Small intestine (tissue), 7 donors: ENCODE data around the gene TSR3. TPM values are rescaled to one million over a fixed set of nuclear protein-coding genes. Genes with fewer than 3 reads are reported as not detected.

Experiments used
- DNase-seq, 2 donors: peaks; one replicate each; pipeline versions ENCODE4 v3.0.0 to v3.0.0-alpha.2; 2013
- FAIRE-seq: peaks from 2 replicates; lab custom pipeline; 2012; peaks lifted over from hg19 to GRCh38; lab: Jason Lieb, UNC
- H3K27ac ChIP-seq, 3 donors: one replicate each; pipeline ENCODE4 v1.5.1; 2013; ENCODE audit warnings: low read length in 2 of 3, mild to moderate bottlenecking in 2 of 3, control low read depth in 1 of 3, inconsistent platforms in 1 of 3, low read depth in 1 of 3, moderate library complexity in 1 of 3
- H3K27me3 ChIP-seq, 3 donors: one replicate each; pipeline ENCODE4 v1.6.1; 2013; ENCODE audit warnings: low read length in 3 of 3, inconsistent platforms in 1 of 3; ENCODE audit not compliant: control insufficient read depth in 3 of 3, insufficient read depth in 3 of 3
- H3K36me3 ChIP-seq, 3 donors: one replicate each; pipeline ENCODE4 v1.6.1; 2013; ENCODE audit warnings: low read length in 3 of 3, inconsistent platforms in 1 of 3, low read depth in 1 of 3, mild to moderate bottlenecking in 1 of 3, moderate library complexity in 1 of 3; ENCODE audit not compliant: control insufficient read depth in 3 of 3, insufficient read depth in 2 of 3
- H3K4me1 ChIP-seq, 3 donors: one replicate each; pipeline ENCODE4 v1.6.1; 2013; ENCODE audit warnings: low read length in 2 of 3, inconsistent platforms in 1 of 3, low read depth in 1 of 3, mild to moderate bottlenecking in 1 of 3, moderate library complexity in 1 of 3; ENCODE audit not compliant: control insufficient read depth in 3 of 3, insufficient read depth in 2 of 3
- H3K4me3 ChIP-seq, 3 donors: one replicate each; pipeline ENCODE4 v1.5.1; 2013; ENCODE audit warnings: low read length in 3 of 3, control low read depth in 1 of 3, inconsistent platforms in 1 of 3, low read depth in 1 of 3, mild to moderate bottlenecking in 1 of 3, moderate library complexity in 1 of 3
- H3K9me3 ChIP-seq, 2 donors: one replicate each; pipeline ENCODE4 v1.6.1; 2013; ENCODE audit warnings: low read depth in 1 of 2, low read length in 1 of 2; ENCODE audit not compliant: control insufficient read depth in 2 of 2, insufficient read depth in 1 of 2
- WGBS, 3 donors: extraction: QIAGEN DNeasy Blood & Tissue Kit; methylation state at CpG; one replicate each; pipeline ENCODE4 v1.1.7; 2013; 5-methylcytosine and 5-hydroxymethylcytosine counted together
- polyA plus RNA-seq, 4 donors: library from polyadenylated mRNA; stranded (reverse) in 3 of 4; unstranded in 1 of 4; fragments of 200-250 nt in 3 of 4; fragments of 120-200 nt in 1 of 4; gene quantifications; one replicate each; pipeline versions ENCODE4 v1.2.1 to v1.2.3, GENCODE V29; 2013
- donor health status: healthy with polysubstance abuse.
- donor health status: control.
- donor health status: control.
- donor health status: Bipolar disorder and iron deficiency.
- donor health status: healthy.

The TSR3 gene
- polyA plus RNA-seq, 4 donors, result 38.7 to 67.8 (median 57.3) TPM

DNA sequence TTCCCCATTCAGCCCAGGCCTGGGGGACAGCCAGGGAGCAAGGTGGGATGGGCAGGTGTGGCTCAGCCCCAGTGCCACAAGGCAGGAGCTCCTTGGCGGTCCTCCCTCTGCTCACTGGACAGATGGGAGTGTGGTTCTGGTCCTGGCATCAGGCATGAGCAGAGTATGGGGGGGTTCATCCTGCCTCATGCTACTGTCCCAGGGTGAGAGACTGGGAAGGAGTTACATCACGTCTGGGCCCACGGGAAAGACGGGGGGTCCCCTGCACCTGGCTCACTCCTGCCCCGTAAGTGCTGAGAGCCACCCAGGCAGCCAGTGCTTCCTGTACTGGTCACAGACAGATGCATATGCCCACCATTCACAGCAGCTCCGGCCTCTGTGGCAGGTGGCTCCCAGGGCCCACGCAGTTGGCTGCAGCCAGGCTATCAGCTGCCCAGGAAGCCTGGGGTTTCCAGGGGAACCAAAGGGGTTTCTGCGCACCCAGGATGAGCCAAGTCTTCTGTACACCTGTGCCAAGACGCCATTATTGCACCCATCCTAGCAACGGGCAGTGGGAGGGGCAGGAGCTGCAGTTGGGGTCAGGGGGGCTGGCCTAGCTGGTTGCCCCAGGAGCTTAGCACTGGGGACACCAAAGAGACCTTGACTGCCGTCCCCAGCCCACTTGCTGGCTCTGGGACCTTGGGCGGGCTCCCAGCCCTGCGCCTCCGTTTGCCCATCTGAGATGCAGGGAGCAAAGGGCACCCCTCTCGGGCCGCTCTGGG, 16.3 kb downstream of the TSR3 start:
- Histone ChIP-seq H3K27me3 (peaks cover 4 to 66% (median 8%) of the 10 kb centered on the region in 3 donors), H3K27ac (no peak overlapping the region), H3K4me3 (no peak overlapping the region), H3K4me1 (peaks cover 0 to 24% (median 3%) of the 10 kb centered on the region in 3 donors), H3K9me3 (peaks cover 3% of the 10 kb centered on the region in 2 donors), H3K36me3 (no peaks in the 10 kb centered on the region)
- 18 to 42% (median 18%) methylated on average over 16 of the region's 16 CpGs for WGBS, 3 donors
- DNase-seq (peak in 1 of 2 donors; percentile 23), FAIRE-seq (no peak)

DNA sequence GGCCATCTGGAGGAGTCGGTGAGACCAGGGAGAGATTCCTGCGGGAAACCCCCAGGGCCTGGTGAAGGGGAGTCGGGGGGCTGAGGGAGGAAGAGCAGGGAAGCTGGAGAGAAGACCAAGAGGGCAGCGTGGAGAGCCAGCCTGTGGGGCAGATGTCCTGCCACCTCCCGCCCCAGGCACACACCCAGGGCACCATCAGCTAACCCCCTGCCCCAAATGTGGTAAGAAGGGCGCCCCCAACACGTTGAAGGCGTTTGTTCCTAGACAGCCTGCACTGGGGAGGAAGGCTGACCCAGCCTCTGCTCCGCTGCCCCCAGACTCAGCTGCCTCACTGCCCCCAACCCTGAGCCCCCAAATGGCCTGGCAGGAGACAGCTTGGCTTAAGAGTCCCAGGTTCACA, 16.9 kb downstream of the TSR3 start:
- H3K4me1 ChIP-seq, result peaks cover 0 to 24% (median 3%) of the 10 kb centered on the region in 3 donors
- H3K27me3 ChIP-seq, result peaks cover 4 to 67% (median 8%) of the 10 kb centered on the region in 3 donors
- DNase-seq (no peak), FAIRE-seq (no peak)
- H3K36me3 ChIP-seq, result no peaks in the 10 kb centered on the region
- peaks cover 3 to 9% of the 10 kb centered on the region in 2 donors for H3K9me3 ChIP-seq
- no peak overlapping the region for H3K27ac ChIP-seq
- 21 to 31% (median 31%) methylated on average over 9 of the region's 9 CpGs for WGBS, 3 donors
- H3K4me3 ChIP-seq, result no peak overlapping the region

DNA sequence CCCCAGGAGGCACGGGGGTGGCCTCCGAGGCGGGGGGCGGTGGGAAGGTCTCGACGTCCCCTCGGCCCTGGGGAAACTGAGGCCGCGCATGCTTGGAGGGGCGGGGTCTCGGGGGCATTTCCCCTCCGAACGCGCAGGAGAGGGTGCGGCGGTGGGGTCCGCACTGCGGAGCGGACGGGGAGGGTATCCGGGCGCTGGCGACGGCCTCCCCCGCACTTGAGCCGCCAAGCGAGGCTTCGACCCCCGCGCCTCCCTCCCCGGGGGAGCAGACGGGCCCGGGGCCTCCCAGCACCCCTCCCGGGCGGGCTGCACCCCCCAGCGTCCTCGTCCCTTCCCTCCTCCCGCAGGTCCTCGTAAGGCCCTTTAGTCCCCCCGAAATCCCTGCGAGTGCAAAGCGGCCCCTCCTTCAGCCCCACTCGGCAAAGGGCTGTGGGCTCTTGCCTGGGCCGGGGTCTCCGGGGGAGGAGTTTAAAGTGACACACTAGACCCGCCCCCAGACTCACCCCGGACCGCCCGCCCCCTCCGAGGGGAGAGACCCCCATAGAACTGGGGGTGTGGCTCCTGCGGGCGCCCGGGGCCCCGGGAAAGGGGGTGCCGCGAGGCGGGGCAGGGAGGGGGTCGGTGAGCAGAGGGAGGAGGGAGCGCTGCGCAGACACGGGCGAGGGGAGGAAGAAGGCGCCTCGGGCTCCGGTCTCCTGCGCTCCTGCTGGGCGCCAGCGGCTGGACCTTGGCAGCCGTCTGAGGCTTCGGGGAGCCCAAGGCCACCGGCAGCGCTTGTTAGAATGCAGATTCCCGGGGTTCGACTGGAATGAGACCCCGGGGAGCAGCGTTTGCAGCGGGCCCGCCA, 17.6 kb downstream of the TSR3 start:
- FAIRE-seq (no peak), DNase-seq (no peak)
- H3K9me3 ChIP-seq, result peaks cover 3 to 9% of the 10 kb centered on the region in 2 donors
- WGBS, 3 donors, result 2 to 5% (median 2%) methylated on average over 40 to 78 of the region's 78 CpGs
- H3K36me3 ChIP-seq, result no peaks in the 10 kb centered on the region
- H3K27me3 ChIP-seq, result peaks cover 4 to 67% (median 8%) of the 10 kb centered on the region in 3 donors
- H3K27ac ChIP-seq, result no peak overlapping the region
- H3K4me3 ChIP-seq, result peak overlapping the region in 2 of 3 donors; percentile 34 to 48
- H3K4me1 ChIP-seq, result peaks cover 0 to 24% (median 3%) of the 10 kb centered on the region in 3 donors

DNA sequence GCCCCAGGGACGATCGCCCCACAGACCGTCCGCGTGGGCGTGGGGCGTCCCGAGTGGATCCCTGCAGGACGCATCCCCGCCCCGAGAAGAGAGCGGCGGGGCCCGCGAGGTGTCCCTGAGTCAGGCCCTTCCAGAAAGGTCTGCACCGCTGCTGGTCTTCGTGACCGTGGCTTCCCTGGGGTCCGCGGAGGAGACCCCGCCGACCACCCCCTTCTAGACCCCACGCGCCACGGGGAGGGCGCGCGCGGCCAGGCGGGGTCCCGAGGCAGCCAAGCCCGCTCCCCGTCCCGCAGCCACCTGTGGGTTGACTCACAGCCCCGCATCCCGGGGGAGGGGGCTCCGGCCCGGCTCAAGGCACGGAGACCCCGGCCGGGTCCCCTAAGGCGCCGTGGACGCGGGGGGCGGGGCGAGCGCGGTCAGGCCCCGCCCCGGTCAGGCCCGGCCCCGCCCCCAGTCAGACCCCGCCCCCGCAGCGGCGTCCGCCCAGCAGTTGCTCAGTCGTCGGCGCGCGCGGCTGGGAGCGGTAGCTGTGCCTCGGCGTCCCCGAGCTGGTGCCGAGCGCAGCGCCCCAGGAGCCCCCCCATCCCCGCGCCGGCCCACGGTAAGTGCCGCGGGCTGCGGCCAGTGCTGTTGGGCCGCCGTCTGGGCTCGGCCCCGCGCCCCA, 18.4 kb downstream of the TSR3 start, which contains the start of gene BAIAP3:
TSS of gene BAIAP3 (plus strand) at position 497 of the 664 bp plus-strand sequence. CDS start 4,905 bp downstream, outside the sequence.
- peak within 1 kb of the TSS in 2 of 3 donors; percentile 34 to 48 for H3K4me3 ChIP-seq
- peaks cover 0 to 24% (median 3%) of the 10 kb centered on the region in 3 donors for H3K4me1 ChIP-seq

DNA sequence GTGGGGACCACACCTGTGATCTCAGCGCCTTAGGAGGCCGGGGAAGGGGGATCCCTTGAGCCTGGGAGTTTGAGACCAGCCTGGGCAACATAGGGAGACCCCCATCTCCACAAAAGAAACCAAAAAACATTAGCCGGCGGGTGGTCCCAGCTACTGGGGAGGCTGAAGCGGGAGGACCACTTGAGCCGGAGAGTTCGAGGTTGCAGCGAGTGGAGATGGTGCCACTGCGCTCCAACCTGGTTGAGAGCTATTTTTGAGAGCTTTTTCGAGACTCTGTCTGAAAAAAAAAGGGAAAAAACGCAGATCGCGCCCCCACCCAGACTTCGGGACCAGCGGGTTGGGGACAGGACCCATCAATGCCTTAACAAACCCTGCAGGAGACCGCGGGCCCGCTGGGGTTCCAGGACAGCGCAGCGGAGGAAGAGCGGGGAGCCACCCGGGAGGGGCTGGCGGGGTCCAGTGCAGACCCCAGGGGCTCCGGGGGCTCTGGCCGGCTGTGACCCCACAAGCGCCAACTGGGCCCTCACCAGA, 19.0 kb downstream of the TSR3 start:
- peaks cover 0 to 24% (median 3%) of the 10 kb centered on the region in 3 donors for H3K4me1 ChIP-seq
- peaks cover 4 to 67% (median 8%) of the 10 kb centered on the region in 3 donors for H3K27me3 ChIP-seq

More for the DNA sequence above, 18.4 kb downstream of the TSR3 start, which contains the start of gene BAIAP3:
- 3 to 7% (median 3%) methylated on average over 38 to 83 of the region's 83 CpGs for WGBS, 3 donors
- peak within 1 kb of the TSS in 1 of 3 donors; percentile 43 for H3K27ac ChIP-seq
- DNase-seq (peak; percentile 43 to 52), FAIRE-seq (no peak)
- H3K27me3 ChIP-seq, result peaks cover 4 to 67% (median 8%) of the 10 kb centered on the region in 3 donors
- H3K9me3 ChIP-seq, result peaks cover 3 to 9% of the 10 kb centered on the region in 2 donors
- no peaks in the 10 kb centered on the region for H3K36me3 ChIP-seq

DNA sequence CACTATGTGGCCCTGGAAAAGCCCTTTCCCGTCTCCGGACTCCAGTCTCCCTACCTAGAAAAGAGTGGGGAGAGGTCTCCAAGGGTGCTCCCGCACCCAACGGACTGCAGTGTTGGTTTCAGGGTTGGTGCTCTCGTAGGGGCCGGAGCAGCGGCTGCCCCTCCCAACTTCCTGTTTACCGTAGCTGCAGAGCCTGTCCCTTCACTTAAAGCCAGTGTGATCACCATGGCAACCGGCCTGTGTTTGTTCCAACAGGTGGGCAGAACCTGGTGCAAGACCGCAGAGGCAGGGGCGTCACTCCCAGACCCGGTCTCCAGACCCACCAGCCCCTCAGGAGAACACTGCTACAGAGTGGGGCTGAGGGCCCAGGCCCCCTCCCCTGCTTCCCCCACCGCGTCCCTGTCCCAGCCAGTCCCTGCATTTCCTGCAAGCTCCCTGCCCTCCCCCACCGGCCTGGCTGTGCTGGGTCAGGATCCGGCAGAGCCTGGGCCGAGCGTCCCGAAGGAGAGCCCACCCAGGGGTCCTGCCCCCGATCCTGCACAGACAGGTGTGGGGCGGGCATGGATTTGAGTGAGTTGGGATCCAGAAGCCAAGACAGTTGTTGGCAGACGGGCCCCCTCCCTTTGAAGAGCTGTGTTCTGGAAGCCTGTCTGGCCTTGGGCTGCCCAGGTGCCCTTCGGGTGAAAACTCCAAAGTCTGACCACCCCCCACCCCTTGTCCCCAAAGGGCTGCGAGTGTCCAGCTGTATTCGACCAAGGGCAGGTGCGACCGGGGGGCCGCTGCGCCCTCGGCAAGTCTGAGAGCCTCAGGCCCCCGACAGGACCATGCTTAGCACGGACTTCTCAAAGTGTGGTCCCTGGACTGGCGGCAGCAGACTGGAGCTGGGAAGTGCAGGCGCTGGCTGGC, 19.7 kb downstream of the TSR3 start:
- H3K27me3 ChIP-seq, result peaks cover 4 to 62% (median 8%) of the 10 kb centered on the region in 3 donors
- H3K36me3 ChIP-seq, result peaks cover 0 to 8% (median 0%) of the 10 kb centered on the region in 3 donors
- H3K9me3 ChIP-seq, result peaks cover 3 to 9% of the 10 kb centered on the region in 2 donors
- peaks cover 0 to 24% (median 3%) of the 10 kb centered on the region in 3 donors for H3K4me1 ChIP-seq
- peak overlapping the region in 2 of 3 donors; percentile 6 to 26 for H3K4me3 ChIP-seq
- H3K27ac ChIP-seq, result peak overlapping the region in 1 of 3 donors; percentile 79
- DNase-seq (peak; percentile 42 to 86), FAIRE-seq (no peak)
- 2 to 7% (median 3%) methylated on average over 33 to 34 of the region's 34 CpGs for WGBS, 3 donors

More for the DNA sequence above, 19.0 kb downstream of the TSR3 start:
- DNase-seq, result peak in 1 of 2 donors; percentile 21
- Histone ChIP-seq H3K36me3 (peaks cover 0 to 2% (median 0%) of the 10 kb centered on the region in 3 donors), H3K4me3 (peak overlapping the region in 1 of 3 donors; percentile 48), H3K27ac (peak overlapping the region in 1 of 3 donors; percentile 43), H3K9me3 (peaks cover 3 to 9% of the 10 kb centered on the region in 2 donors)
- 6 to 11% (median 11%) methylated on average over 26 of the region's 26 CpGs for whole genome bisulfite sequencing, 3 donors
- no peak for FAIRE-seq
